GM12874 (cell line): Measurements from ENCODE around the gene PTBP2.

Source experiments
- CTCF ChIP-seq: IDR thresholded peaks from 2 replicates; pipeline ENCODE4 v1.5.1; 2011; ENCODE audit warnings: low read depth, mild to moderate bottlenecking, control low read depth, low read length, moderate library complexity; ENCODE audit not compliant: insufficient read depth

PTBP2 gene

GRCh38 chr1:96715482-96715881 is 6.1 kb upstream of the PTBP2 start:
- TF ChIP-seq CTCF, result no peak

GRCh38 chr1:96721053-96721415 is 550 bp upstream of the PTBP2 start:
- no peak for TF ChIP-seq CTCF

GRCh38 chr1:96722161-96722922 is 758 bp downstream of the PTBP2 start:
- no peak for TF ChIP-seq CTCF

GRCh38 chr1:96722958-96723357 is 1.4 kb downstream of the PTBP2 start:
- TF ChIP-seq CTCF, result no peak

- no peak for TF ChIP-seq CTCF
Observed at GRCh38 chr1:96723377-96723776, 1.8 kb downstream of the PTBP2 start.

GRCh38 chr1:96723936-96724335 is 2.4 kb downstream of the PTBP2 start:
- TF ChIP-seq CTCF, result no peak

GRCh38 chr1:96727860-96728259 is 6.3 kb downstream of the PTBP2 start:
- TF ChIP-seq CTCF, result no peak
